ENCODE data around the gene TRAPPC12. TPM values are rescaled to one million over a fixed set of nuclear protein-coding genes. Genes with fewer than 3 reads are reported as not detected.

TRAPPC12 gene
- total RNA-seq, 2 donors from 2014 or later = 69.5 to 73.2 TPM

GRCh38 chr2:3377279-3377611 lies 2.2 kb upstream of the TRAPPC12 start:
- no peak for DNase-seq (ENCODE audit: low spot score)
- TF ChIP-seq CTCF (IDR thresholded peaks at IDR 0.05) = no peak
- peak overlapping the region; percentile 90 to 95 for H3K27ac ChIP-seq
- H3K9me3 ChIP-seq = no peaks in the 10 kb centered on the region
- H3K36me3 ChIP-seq = no peaks in the 10 kb centered on the region
- peak overlapping the region; percentile 69 to 83 for H3K4me3 ChIP-seq
- peaks cover 0 to 34% of the 10 kb centered on the region in 2 donors for H3K4me1 ChIP-seq
- H3K27me3 ChIP-seq = no peaks in the 10 kb centered on the region

- peak within 1 kb of the TSS; percentile 69 to 83 for H3K4me3 ChIP-seq
- TF ChIP-seq CTCF (IDR thresholded peaks at IDR 0.05) = no peak
- peaks cover 0 to 34% of the 10 kb centered on the region in 2 donors for H3K4me1 ChIP-seq
- peak; percentile 99 for DNase-seq (ENCODE audit: low spot score)
- H3K36me3 ChIP-seq = no peaks in the 10 kb centered on the region
- H3K9me3 ChIP-seq = no peaks in the 10 kb centered on the region
- no peaks in the 10 kb centered on the region for H3K27me3 ChIP-seq
- H3K27ac ChIP-seq = peak within 1 kb of the TSS; percentile 90 to 95
Measured at GRCh38 chr2:3377612-3378432, 1.7 kb upstream of the TRAPPC12 start, which contains the start of gene EIPR1. EIPR1 (minus strand) TSS chr2:3377818; CDS start chr2:3377689, 129 bp downstream.

- no peaks in the 10 kb centered on the region for H3K9me3 ChIP-seq
- no peak for DNase-seq (ENCODE audit: low spot score)
- no peaks in the 10 kb centered on the region for H3K36me3 ChIP-seq
- peaks cover 0 to 34% of the 10 kb centered on the region in 2 donors for H3K4me1 ChIP-seq
- peak overlapping the region; percentile 87 for H3K27ac ChIP-seq
- no peaks in the 10 kb centered on the region for H3K27me3 ChIP-seq
- peak overlapping the region; percentile 66 to 80 for H3K4me3 ChIP-seq
- no peak for TF ChIP-seq CTCF (IDR thresholded peaks at IDR 0.05)
Measured at GRCh38 chr2:3379339-3379646, 201 bp upstream of the TRAPPC12 start.

- H3K36me3 ChIP-seq = peaks cover 40% of the 10 kb centered on the region
- no peak for TF ChIP-seq CTCF (IDR thresholded peaks at IDR 0.05)
- H3K27ac ChIP-seq = no peak overlapping the region
- no peak overlapping the region for H3K4me3 ChIP-seq
- H3K4me1 ChIP-seq = peaks cover 0 to 4% of the 10 kb centered on the region in 2 donors
- no peaks in the 10 kb centered on the region for H3K27me3 ChIP-seq
- H3K9me3 ChIP-seq = no peaks in the 10 kb centered on the region
- no peak for DNase-seq (ENCODE audit: low spot score)
Measured at GRCh38 chr2:3386448-3386958, 7.0 kb downstream of the TRAPPC12 start.

- Histone ChIP-seq H3K9me3 (no peaks in the 10 kb centered on the region), H3K4me3 (no peak overlapping the region), H3K27me3 (no peaks in the 10 kb centered on the region), H3K4me1 (no peaks in the 10 kb centered on the region), H3K36me3 (peaks cover 45% of the 10 kb centered on the region), H3K27ac (no peak overlapping the region)
- no peak for DNase-seq (ENCODE audit: low spot score)
- TF ChIP-seq CTCF (IDR thresholded peaks at IDR 0.05) = no peak
Measured at GRCh38 chr2:3387011-3387410, 7.5 kb downstream of the TRAPPC12 start.
